AG10803 (cell line): Measurements from ENCODE around the gene TECPR1.

ENCODE experiments used
- DNase-seq: peaks from one replicate; pipeline ENCODE4 v3.0.0; 2010; ENCODE audit warnings: low read depth
- H3K4me3 ChIP-seq: 2 replicates; pipeline ENCODE4 v1.5.1; 2011; ENCODE audit warnings: mild to moderate bottlenecking, low read length, control low read depth
- CTCF ChIP-seq: conservative IDR thresholded peaks from 2 replicates; pipeline ENCODE4 v1.5.1; 2011; ENCODE audit warnings: mild to moderate bottlenecking, low read length, control low read depth, inconsistent platforms

The TECPR1 gene

GRCh38 chr7:98276241-98276761 lies 24.3 kb upstream of the TECPR1 start:
- no peak for TF ChIP-seq CTCF
- H3K4me3 ChIP-seq: no peak overlapping the region
- DNase-seq: peak; percentile 80

- TF ChIP-seq CTCF: no peak
- no peak overlapping the region for H3K4me3 ChIP-seq
- DNase-seq: no peak
Observed at GRCh38 chr7:98267303-98267702, 15.3 kb upstream of the TECPR1 start.

- peak; percentile 55 for TF ChIP-seq CTCF
- peak; percentile 42 for DNase-seq
- no peak overlapping the region for H3K4me3 ChIP-seq
Observed at GRCh38 chr7:98266840-98267239, 14.8 kb upstream of the TECPR1 start.

- no peak for TF ChIP-seq CTCF
- peak; percentile 91 for DNase-seq
- H3K4me3 ChIP-seq: no peak overlapping the region
Observed at GRCh38 chr7:98265841-98266271, 13.8 kb upstream of the TECPR1 start.

- no peak for DNase-seq
- TF ChIP-seq CTCF: no peak
- no peak overlapping the region for H3K4me3 ChIP-seq
Observed at GRCh38 chr7:98257701-98258100, 5.7 kb upstream of the TECPR1 start.

GRCh38 chr7:98256431-98256830 lies 4.4 kb upstream of the TECPR1 start:
- no peak for TF ChIP-seq CTCF
- H3K4me3 ChIP-seq: no peak overlapping the region
- DNase-seq: no peak

GRCh38 chr7:98254951-98255610 lies 3.0 kb upstream of the TECPR1 start:
- DNase-seq: no peak
- no peak overlapping the region for H3K4me3 ChIP-seq
- TF ChIP-seq CTCF: no peak
